Activated CD8-positive, alpha-beta memory T cell treated with anti-CD3 and anti-CD28 coated beads for 24 hours (primary cell): ENCODE data around the gene LRRC2.
"Not testable (repeated sequence)": the region's sequence is repeated elsewhere in the genome, so short reads cannot be mapped to it uniquely, and the experiment has no call there.

Experiments
- DNase-seq: peaks from one replicate; pipeline ENCODE4 v3.0.0-alpha.2; 2020

LRRC2 gene

GRCh38 chr3:46522201-46522600 is 43.9 kb downstream of the LRRC2 start:
- not testable (repeated sequence) for DNase-seq

GRCh38 chr3:46521096-46521495 is 45.0 kb downstream of the LRRC2 start:
- DNase-seq = no peak

GRCh38 chr3:46520531-46520930 is 45.6 kb downstream of the LRRC2 start:
- DNase-seq = no peak

- no peak for DNase-seq
These were observed 46.1 kb downstream of the LRRC2 start for GRCh38 chr3:46519952-46520351.

GRCh38 chr3:46517784-46518181 is 48.3 kb downstream of the LRRC2 start:
- DNase-seq = no peak

GRCh38 chr3:46517016-46517783 is 48.9 kb downstream of the LRRC2 start:
- no peak for DNase-seq

GRCh38 chr3:46516521-46516920 is 49.6 kb downstream of the LRRC2 start:
- no peak for DNase-seq

- no peak for DNase-seq
These were observed 53.8 kb downstream of the LRRC2 start for GRCh38 chr3:46512191-46512749.

- DNase-seq = no peak
These were observed 56.4 kb downstream of the LRRC2 start for GRCh38 chr3:46509661-46510187.

- DNase-seq = no peak
These were observed 57.1 kb downstream of the LRRC2 start for GRCh38 chr3:46508850-46509591.

- no peak for DNase-seq
These were observed 59.6 kb downstream of the LRRC2 start for GRCh38 chr3:46506526-46506925.

- DNase-seq = no peak
These were observed 60.1 kb downstream of the LRRC2 start for GRCh38 chr3:46505953-46506352.

- DNase-seq = no peak
These were observed 61.3 kb downstream of the LRRC2 start for GRCh38 chr3:46504789-46505188.

GRCh38 chr3:46503200-46503874 is 62.8 kb downstream of the LRRC2 start:
- peak; percentile 26 for DNase-seq

GRCh38 chr3:46501702-46502101 is 64.4 kb downstream of the LRRC2 start:
- DNase-seq = no peak

GRCh38 chr3:46500656-46501635 is 65.2 kb downstream of the LRRC2 start:
- no peak for DNase-seq

- no peak for DNase-seq
These were observed 67.1 kb downstream of the LRRC2 start for GRCh38 chr3:46498916-46499519.

GRCh38 chr3:46497556-46498265 is 68.4 kb downstream of the LRRC2 start, which contains the start of gene RTP3:
Gene RTP3, plus strand, starts transcription at chr3:46497976. Its CDS starts 87 bp downstream, at chr3:46498063.
- peak; percentile 38 for DNase-seq

GRCh38 chr3:46496746-46497555 is 69.2 kb downstream of the LRRC2 start:
- peak; percentile 73 for DNase-seq
